SK-N-SH treated with all-trans-retinoic acid at 6 μM for 48 hours (cell line): ENCODE data around the gene STK11IP.

ENCODE experiments used
- ARNTL ChIP-seq: fragments of 450-650 bp; formaldehyde crosslinking; IDR thresholded peaks from 2 replicates; pipeline ENCODE4 v1.5.0; 2020; ENCODE audit warnings: low read depth, mild to moderate bottlenecking, moderate library complexity, borderline replicate concordance
- CREB5 ChIP-seq: fragments of 250-450 bp; sonication (Bioruptor Pico); IDR thresholded peaks from 2 replicates; pipeline ENCODE4 v1.5.1; 2020; ENCODE audit warnings: low read depth, mild to moderate bottlenecking, moderate library complexity
- ESRRG ChIP-seq: fragments of 250-450 bp; sonication (Bioruptor Pico); IDR thresholded peaks from 2 replicates; pipeline ENCODE4 v1.6.1; 2021; ENCODE audit warnings: mild to moderate bottlenecking
- ISL1 ChIP-seq: fragments of 250-450 bp; sonication (Bioruptor Pico); IDR thresholded peaks from 2 replicates; pipeline ENCODE4 v2.1.2; 2022; ENCODE audit warnings: mild to moderate bottlenecking, moderate library complexity
- RARB ChIP-seq: fragments of 250-450 bp; sonication (Bioruptor Pico); IDR thresholded peaks from 2 replicates; pipeline ENCODE4 v1.8.0; 2021; ENCODE audit warnings: mild to moderate bottlenecking, moderate library complexity
- SNAI2 ChIP-seq: fragments of 250-450 bp; sonication (Bioruptor Pico); IDR thresholded peaks from 2 replicates; pipeline ENCODE4 v1.5.0; 2020; ENCODE audit warnings: mild to moderate bottlenecking, moderate library complexity
- ZFP3 ChIP-seq: fragments of 250-450 bp; sonication (Bioruptor Pico); IDR thresholded peaks from 2 replicates; pipeline ENCODE4 v1.5.0; 2020; ENCODE audit warnings: mild to moderate bottlenecking, moderate library complexity
- TF ChIP-seq, protein P1 (sequence below): fragments of 250-450 bp; sonication (Bioruptor Pico); IDR thresholded peaks from 2 replicates; pipeline ENCODE4 v1.8.0; 2020; ENCODE audit warnings: mild to moderate bottlenecking, moderate library complexity, borderline replicate concordance
- TF ChIP-seq, protein P2 (sequence below): fragments of 250-450 bp; sonication (Bioruptor Pico); IDR thresholded peaks from 2 replicates; pipeline ENCODE4 v1.5.0; 2020; ENCODE audit warnings: mild to moderate bottlenecking, moderate library complexity

- no peak for TF ChIP-seq ESRRG (CRISPR knock-in tag)
- TF ChIP-seq, protein P1, sequence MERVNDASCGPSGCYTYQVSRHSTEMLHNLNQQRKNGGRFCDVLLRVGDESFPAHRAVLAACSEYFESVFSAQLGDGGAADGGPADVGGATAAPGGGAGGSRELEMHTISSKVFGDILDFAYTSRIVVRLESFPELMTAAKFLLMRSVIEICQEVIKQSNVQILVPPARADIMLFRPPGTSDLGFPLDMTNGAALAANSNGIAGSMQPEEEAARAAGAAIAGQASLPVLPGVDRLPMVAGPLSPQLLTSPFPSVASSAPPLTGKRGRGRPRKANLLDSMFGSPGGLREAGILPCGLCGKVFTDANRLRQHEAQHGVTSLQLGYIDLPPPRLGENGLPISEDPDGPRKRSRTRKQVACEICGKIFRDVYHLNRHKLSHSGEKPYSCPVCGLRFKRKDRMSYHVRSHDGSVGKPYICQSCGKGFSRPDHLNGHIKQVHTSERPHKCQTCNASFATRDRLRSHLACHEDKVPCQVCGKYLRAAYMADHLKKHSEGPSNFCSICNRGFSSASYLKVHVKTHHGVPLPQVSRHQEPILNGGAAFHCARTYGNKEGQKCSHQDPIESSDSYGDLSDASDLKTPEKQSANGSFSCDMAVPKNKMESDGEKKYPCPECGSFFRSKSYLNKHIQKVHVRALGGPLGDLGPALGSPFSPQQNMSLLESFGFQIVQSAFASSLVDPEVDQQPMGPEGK: no peak
- no peak for TF ChIP-seq ZFP3 (CRISPR knock-in tag)
- no peak for TF ChIP-seq ARNTL (CRISPR knock-in tag)
- TF ChIP-seq, protein P2, sequence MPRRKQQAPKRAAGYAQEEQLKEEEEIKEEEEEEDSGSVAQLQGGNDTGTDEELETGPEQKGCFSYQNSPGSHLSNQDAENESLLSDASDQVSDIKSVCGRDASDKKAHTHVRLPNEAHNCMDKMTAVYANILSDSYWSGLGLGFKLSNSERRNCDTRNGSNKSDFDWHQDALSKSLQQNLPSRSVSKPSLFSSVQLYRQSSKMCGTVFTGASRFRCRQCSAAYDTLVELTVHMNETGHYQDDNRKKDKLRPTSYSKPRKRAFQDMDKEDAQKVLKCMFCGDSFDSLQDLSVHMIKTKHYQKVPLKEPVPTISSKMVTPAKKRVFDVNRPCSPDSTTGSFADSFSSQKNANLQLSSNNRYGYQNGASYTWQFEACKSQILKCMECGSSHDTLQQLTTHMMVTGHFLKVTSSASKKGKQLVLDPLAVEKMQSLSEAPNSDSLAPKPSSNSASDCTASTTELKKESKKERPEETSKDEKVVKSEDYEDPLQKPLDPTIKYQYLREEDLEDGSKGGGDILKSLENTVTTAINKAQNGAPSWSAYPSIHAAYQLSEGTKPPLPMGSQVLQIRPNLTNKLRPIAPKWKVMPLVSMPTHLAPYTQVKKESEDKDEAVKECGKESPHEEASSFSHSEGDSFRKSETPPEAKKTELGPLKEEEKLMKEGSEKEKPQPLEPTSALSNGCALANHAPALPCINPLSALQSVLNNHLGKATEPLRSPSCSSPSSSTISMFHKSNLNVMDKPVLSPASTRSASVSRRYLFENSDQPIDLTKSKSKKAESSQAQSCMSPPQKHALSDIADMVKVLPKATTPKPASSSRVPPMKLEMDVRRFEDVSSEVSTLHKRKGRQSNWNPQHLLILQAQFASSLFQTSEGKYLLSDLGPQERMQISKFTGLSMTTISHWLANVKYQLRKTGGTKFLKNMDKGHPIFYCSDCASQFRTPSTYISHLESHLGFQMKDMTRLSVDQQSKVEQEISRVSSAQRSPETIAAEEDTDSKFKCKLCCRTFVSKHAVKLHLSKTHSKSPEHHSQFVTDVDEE (CRISPR knock-in tag): no peak
- TF ChIP-seq SNAI2 (CRISPR knock-in tag): no peak
- no peak for TF ChIP-seq CREB5
- TF ChIP-seq ISL1 (CRISPR knock-in tag): no peak
- no peak for TF ChIP-seq RARB (CRISPR knock-in tag)
These were observed 2.4 kb upstream of the STK11IP start for GRCh38 chr2:219595256-219595655.
